CD4-positive, alpha-beta T cell treated with Interleukin-2 at 100 ng/mL for 4 hours (primary cell): ENCODE data around the gene LRIG3.
"Not testable (repeated sequence)": the region's sequence is repeated elsewhere in the genome, so short reads cannot be mapped to it uniquely, and the experiment has no call there.

Experiments used
- DNase-seq: peaks from one replicate; pipeline ENCODE4 v3.0.0-alpha.2; 2020; ENCODE audit warnings: low spot score

LRIG3 gene

GRCh38 chr12:58920102-58920960 lies at the start of gene LRIG3:
LRIG3 (minus strand) TSS chr12:58920504; CDS start chr12:58920235, 269 bp downstream.
- no peak for DNase-seq

- DNase-seq = no peak
Observed at GRCh38 chr12:58969237-58969636, 48.9 kb upstream of the LRIG3 start.

- DNase-seq = no peak
Observed at GRCh38 chr12:58967561-58967960, 47.3 kb upstream of the LRIG3 start.

GRCh38 chr12:58966939-58967338 lies 46.6 kb upstream of the LRIG3 start:
- no peak for DNase-seq

DNA sequence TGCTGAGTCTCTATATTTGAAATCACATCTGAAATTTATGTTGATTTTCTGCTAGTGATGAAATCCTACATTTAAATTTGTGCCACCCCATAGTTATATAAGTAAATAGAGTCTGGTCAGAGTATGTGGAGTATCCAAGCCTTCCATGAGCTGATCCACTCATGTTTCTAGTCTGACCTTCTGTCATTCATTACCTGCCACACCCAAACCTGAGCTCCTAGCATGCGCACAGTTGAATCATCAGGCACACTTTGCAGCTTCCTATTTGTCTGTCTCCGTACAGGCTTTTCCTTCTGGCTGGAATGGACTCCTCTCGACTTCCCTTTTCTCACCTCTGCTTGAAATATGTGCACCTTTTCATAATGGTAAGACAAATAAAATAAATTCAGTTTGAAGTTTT lies 45.3 kb upstream of the LRIG3 start:
- no peak for DNase-seq

DNA sequence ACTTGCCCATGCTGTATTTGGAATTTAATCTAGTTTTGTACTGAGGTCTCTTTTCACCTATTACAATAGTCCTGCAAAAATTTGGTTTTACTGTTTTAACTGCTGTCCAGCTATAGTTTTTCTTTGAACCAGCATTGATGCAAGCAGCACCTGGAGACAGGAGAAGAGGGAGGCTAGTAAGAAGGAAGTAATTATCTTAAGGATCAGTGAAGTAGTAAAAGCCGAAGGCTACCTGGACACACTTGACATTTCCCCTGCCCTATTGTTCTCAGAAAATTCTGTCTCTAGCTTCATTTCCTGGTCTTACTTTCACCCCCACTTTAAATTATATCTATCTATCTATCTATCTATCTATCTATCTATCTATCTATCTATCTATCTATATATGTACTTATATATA lies 43.5 kb upstream of the LRIG3 start:
- no peak for DNase-seq

GRCh38 chr12:58961906-58962305 lies 41.6 kb upstream of the LRIG3 start:
- DNase-seq = no peak

- no peak for DNase-seq
Observed at GRCh38 chr12:58961166-58961565, 40.9 kb upstream of the LRIG3 start.

DNA sequence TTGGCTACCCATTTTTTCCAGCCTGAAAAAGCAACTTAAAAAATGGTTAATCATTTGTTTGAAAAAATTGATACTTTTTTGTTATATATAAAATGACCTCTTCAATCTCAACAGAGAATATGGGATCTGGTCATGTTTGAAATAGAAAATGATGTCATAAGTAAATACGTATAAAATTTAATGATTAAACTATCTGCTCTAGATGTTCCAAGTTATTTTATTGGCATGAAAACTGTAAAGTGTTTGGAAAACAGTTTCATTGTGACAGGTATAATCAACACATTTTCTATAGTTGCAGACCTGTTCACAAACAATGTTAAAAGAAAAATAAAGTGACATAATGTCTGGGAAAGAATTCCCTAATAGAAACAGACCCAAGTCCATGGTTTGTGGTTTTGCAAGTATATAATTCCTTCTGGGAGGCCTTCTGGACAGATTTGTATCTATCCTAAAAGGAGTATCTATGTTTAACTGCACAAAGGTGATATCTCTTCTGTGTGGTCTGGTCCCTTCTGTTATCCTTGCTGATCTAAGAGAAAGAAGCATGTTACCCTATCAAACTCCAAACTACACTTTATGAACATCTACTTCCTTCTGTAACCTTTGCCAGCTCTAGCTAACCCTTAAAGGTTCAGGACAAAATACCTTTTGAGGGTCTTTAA lies 39.5 kb upstream of the LRIG3 start:
- DNase-seq = no peak

DNA sequence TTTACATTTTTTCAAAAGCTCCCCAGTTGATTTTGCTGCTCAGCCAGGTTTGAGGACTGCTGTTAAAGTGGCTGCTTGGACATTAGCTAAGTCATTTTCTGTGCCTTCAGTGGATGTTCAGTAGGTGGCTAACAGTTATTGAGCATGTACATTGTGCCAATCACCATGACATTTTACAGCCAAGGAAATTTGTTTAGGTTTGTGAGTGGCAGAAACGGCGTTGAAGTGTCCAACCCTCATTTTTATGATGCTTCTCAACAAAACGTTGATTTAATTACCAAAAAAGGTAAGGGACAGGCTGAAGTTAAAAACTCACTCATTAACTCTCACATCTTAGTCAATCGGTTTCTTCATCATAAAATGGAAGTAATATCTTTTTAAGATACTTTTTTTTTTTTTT lies 37.0 kb upstream of the LRIG3 start:
- no peak for DNase-seq

- no peak for DNase-seq
Observed at GRCh38 chr12:58955849-58956248, 35.5 kb upstream of the LRIG3 start.

GRCh38 chr12:58954002-58954401 lies 33.7 kb upstream of the LRIG3 start:
- DNase-seq = no peak

- DNase-seq = no peak
Observed at GRCh38 chr12:58950739-58951100, 30.4 kb upstream of the LRIG3 start.

GRCh38 chr12:58949954-58950738 lies 29.8 kb upstream of the LRIG3 start:
- DNase-seq = not testable (repeated sequence)

DNA sequence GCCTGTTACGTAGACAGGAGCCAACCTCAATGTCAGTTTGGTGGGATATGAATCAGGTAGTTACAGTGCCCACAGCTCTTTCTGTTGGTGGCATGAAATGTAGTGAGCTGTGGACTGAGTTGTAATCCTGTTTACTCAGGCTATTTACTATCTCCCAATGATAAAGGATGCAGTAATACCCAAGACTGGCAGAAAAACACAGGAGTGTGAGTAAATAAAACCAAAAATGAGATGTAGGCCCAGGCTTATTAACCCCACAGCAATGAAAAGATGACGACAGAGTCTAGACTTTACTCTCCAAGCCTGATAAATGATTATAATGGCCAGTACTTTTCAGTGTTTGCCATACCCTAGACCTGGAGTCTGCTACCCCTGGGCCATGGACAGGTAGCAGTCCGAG lies 22.8 kb upstream of the LRIG3 start:
- no peak for DNase-seq

- no peak for DNase-seq
Observed at GRCh38 chr12:58942345-58942744, 22.0 kb upstream of the LRIG3 start.

GRCh38 chr12:58939399-58940100 lies 19.2 kb upstream of the LRIG3 start:
- DNase-seq = no peak

DNA sequence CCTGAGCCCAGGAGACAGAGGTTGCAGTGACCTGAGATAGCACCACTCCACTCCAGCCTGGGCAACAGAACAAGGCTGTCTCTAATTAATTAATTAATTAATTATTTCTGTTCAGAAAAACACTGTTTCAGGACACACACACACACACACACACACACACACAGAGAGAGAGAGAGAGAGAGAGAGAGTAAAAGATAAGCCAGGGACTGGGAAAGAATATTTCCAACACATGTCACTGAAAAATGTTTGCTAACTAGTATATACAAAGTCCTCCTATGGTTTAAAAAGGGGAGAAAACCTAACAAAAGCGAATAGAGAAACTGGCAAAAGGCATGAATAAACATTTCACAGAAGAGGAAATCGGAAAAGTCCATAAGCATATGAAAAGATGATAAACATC lies 18.1 kb upstream of the LRIG3 start:
- no peak for DNase-seq

DNA sequence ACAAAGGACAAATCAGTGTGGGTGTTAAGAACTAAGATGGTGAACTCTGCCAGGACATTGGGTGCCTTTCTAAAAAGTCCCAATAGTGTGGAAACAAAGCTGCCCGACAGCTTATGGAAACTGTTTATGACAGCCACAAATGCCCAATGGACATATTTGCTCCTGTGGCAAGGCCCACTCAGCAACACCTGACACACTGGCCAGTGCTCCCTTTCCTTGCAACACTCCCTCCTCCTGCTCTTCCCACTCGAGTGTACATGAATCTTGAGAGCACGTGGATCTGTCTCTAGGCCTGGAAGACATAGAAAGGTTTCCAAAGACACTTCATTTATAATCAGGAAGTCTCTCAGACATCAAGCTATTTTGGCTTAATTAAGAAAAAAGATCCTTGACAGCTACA lies 14.2 kb upstream of the LRIG3 start:
- DNase-seq = no peak

DNA sequence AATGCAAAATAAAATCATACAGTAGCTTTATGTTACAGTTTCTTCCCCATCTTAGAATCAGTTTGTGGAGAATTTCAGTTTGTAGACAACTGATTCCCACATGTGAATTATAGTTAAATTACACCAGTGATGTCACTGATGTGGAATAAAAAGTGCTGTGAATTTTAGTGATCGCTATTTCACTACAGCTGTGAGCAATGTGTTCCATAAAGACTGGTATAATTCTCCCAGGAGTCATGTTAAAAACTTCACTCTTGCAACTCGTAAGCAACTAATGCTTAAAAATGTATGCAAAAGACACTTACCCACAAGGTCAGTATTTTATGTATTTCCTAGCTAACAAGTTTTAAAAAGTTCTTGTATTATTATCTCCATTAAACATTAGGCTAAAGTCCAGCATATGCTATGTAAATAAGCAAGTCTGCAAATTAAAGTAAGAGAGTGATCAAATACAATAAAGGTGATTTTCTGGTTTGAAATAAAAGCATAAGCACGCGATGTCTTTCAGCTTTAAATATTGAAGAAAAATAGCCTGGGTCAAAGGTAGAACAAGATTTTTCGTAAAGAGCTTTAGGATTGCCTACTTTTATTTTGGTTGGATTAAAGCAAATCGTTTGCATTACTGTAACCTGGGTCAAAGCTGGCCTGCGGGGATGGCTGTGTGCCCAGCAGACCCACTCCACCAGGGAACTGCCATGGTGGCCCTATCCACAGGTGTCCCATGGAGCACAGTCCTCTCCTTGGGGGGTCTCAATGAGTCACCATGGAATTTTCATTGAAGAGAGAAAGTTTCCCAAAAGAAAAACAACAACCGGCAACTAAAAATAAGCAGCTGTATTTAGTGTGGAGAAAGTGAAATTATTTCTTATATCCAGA lies 12.7 kb upstream of the LRIG3 start:
- DNase-seq = no peak

DNA sequence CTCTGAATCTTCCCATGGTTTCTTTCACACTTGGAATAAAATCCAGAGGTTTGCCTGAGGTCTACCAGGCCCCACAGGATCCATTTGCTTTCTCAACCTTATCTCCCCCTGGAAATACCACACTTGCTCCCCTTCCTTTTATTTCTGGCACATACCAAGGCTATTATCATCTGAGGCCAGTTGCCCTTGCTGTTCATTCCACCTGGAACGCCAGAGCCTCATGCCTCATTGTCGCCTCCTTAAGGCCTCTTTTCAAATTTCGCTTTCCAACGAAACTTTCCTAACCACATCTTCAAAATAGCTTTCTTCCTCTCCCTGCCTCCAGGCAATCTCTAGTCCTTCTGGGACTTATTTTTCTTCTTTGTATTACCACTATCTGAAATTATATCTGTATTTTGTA lies 11.2 kb upstream of the LRIG3 start:
- no peak for DNase-seq
